ENCODE data around the gene SRMS. TPM values are rescaled to one million over a fixed set of nuclear protein-coding genes. Genes with fewer than 3 reads are reported as not detected.

Gene SRMS
- total RNA-seq, 1 experiment from 2014 or later, result 0.79 TPM

- H3K18ac ChIP-seq (ENCODE audit: insufficient read length, low read depth, low read length), result no peak overlapping the region
- H3K27ac ChIP-seq (ENCODE audit: insufficient read length, low read depth, low read length), result no peak overlapping the region
- H2BK15ac ChIP-seq (ENCODE audit: low read depth, low read length), result no peak overlapping the region
- no peak overlapping the region for H2AFZ ChIP-seq (ENCODE audit: low read length)
- no peak overlapping the region for H4K5ac ChIP-seq (ENCODE audit: insufficient read length, low read depth, low read length)
- H3K27me3 ChIP-seq (ENCODE audit: insufficient read depth, low read length), result no peaks in the 10 kb centered on the region
- Mint-ChIP-seq H3K9me3 (no peaks in the 10 kb centered on the region), H3K27ac (no peak overlapping the region), H3K36me3 (ENCODE audit: insufficient read depth in 1 of 3, low read depth in 3 of 3) (no peaks in the 10 kb centered on the region), H3K27me3 (ENCODE audit: low read depth) (no peaks in the 10 kb centered on the region), H3K4me3 (no peak overlapping the region), H3K4me1 (peaks cover 5 to 21% of the 10 kb centered on the region in 2 experiments)
- H3K9me3 ChIP-seq (ENCODE audit: control insufficient read depth, low read depth, low read length), result no peaks in the 10 kb centered on the region
- H2BK120ac ChIP-seq (ENCODE audit: low read depth, low read length, poor library complexity, severe bottlenecking), result no peak overlapping the region
- no peak overlapping the region for H3K56ac ChIP-seq (ENCODE audit: insufficient read length, low read depth, low read length)
- H2AK5ac ChIP-seq (ENCODE audit: insufficient read length, low read length), result no peak overlapping the region
- no peak overlapping the region for H3K4ac ChIP-seq (ENCODE audit: low read depth, low read length)
- peaks cover 3% of the 10 kb centered on the region for H4K20me1 ChIP-seq (ENCODE audit: control insufficient read depth, insufficient read depth, insufficient read length)
- no peaks in the 10 kb centered on the region for H3K79me1 ChIP-seq (ENCODE audit: insufficient read depth, low read depth, low read length, poor library complexity, severe bottlenecking)
- H3K9ac ChIP-seq (ENCODE audit: extremely low read depth, insufficient read length, low read length), result no peak overlapping the region
- no peak overlapping the region for H3K23ac ChIP-seq (ENCODE audit: insufficient read length, low read depth, low read length)
- no peak overlapping the region for H4K91ac ChIP-seq (ENCODE audit: insufficient read length, low read depth, low read length)
- no CpG with 5 or more reads among the region's 27 CpGs for WGBS (ENCODE audit: extremely low coverage, insufficient read length, low lambda C conversion rate)
- DNase-seq, result no peak
- H2BK20ac ChIP-seq (ENCODE audit: low read depth, low read length, poor library complexity, severe bottlenecking), result no peak overlapping the region
- TF ChIP-seq CTCF (conservative IDR thresholded peaks at IDR 0.05), result no peak
- no peak overlapping the region for H4K8ac ChIP-seq (replicated peaks; ENCODE audit: insufficient read length, low read depth, low read length)
- no peak overlapping the region for H3K4me2 ChIP-seq (ENCODE audit: insufficient read depth, insufficient read length, low read length)
- no peak overlapping the region for H2BK5ac ChIP-seq (ENCODE audit: insufficient read length, low read length)
- no peak overlapping the region for H3K14ac ChIP-seq (ENCODE audit: insufficient read depth, low read length)
- H3K23me2 ChIP-seq (ENCODE audit: insufficient read length, low read depth, low read length, poor library complexity, severe bottlenecking), result no peaks in the 10 kb centered on the region
- no peaks in the 10 kb centered on the region for H3K79me2 ChIP-seq (ENCODE audit: insufficient read depth, low read length)
- H3T11ph ChIP-seq (ENCODE audit: low read length), result no peak overlapping the region
- no peaks in the 10 kb centered on the region; the same call in 1 of the 2 replicates for H3K4me1 ChIP-seq (ENCODE audit: insufficient read depth, low read length)
- H2BK12ac ChIP-seq (ENCODE audit: insufficient read length, low read depth, low read length), result no peak overlapping the region
These were observed 3.1 kb downstream of the SRMS start for GRCh38 chr20:63544241-63544957.

All from H9 (cell line).